SK-N-SH treated with all-trans-retinoic acid at 6 μM for 48 hours (cell line): Measurements from ENCODE around the gene DNAJC1.

Source experiments
- CSDC2 ChIP-seq: fragments of 250-450 bp; sonication (Bioruptor Pico); IDR thresholded peaks from 2 replicates; pipeline ENCODE4 v1.5.0; 2020; ENCODE audit warnings: mild to moderate bottlenecking, moderate library complexity
- GLIS3 ChIP-seq: fragments of 250-450 bp; sonication (Bioruptor Pico); IDR thresholded peaks from 2 replicates; pipeline ENCODE4 v1.5.0; 2020; ENCODE audit warnings: mild to moderate bottlenecking, moderate library complexity
- OSR1 ChIP-seq: fragments of 250-450 bp; sonication (Bioruptor Pico); IDR thresholded peaks from 2 replicates; pipeline ENCODE4 v1.8.0; 2022; ENCODE audit warnings: moderate library complexity, mild to moderate bottlenecking, inconsistent platforms
- PPARA ChIP-seq: fragments of 250-450 bp; sonication (Bioruptor Pico); IDR thresholded peaks from 2 replicates; pipeline ENCODE4 v1.5.0; 2020; ENCODE audit warnings: mild to moderate bottlenecking, borderline replicate concordance
- ZFP30 ChIP-seq: fragments of 450-650 bp; formaldehyde crosslinking; IDR thresholded peaks from 2 replicates; pipeline ENCODE4 v1.5.0; 2022; ENCODE audit warnings: mild to moderate bottlenecking, moderate library complexity
- ZNF70 ChIP-seq: fragments of 450-650 bp; formaldehyde crosslinking; IDR thresholded peaks from 2 replicates; pipeline ENCODE4 v1.5.0; 2020; ENCODE audit warnings: mild to moderate bottlenecking, moderate library complexity

- TF ChIP-seq PPARA (CRISPR knock-in tag) (no peak), OSR1 (CRISPR knock-in tag) (no peak), ZFP30 (CRISPR knock-in tag) (no peak), GLIS3 (no peak), CSDC2 (no peak), ZNF70 (CRISPR knock-in tag) (no peak)
Observed at GRCh38 chr10:22022257-22023032, 18.9 kb upstream of the DNAJC1 start.
